HL-60 (cell line): ENCODE data around the gene MCTS1.

ENCODE experiments used
- GABPA ChIP-seq: IDR thresholded peaks from 2 replicates; pipeline ENCODE4 v1.6.1; 2012; ENCODE audit warnings: low read depth
- POLR2AphosphoS5 ChIP-seq: IDR thresholded peaks from 2 replicates; pipeline ENCODE4 v1.6.1; 2012; ENCODE audit warnings: low read depth
- SPI1 ChIP-seq: IDR thresholded peaks from 2 replicates; pipeline ENCODE4 v1.6.1; 2012; ENCODE audit warnings: low read depth, mild to moderate bottlenecking, borderline replicate concordance
- TF ChIP-seq, protein P1 (sequence below): IDR thresholded peaks from one replicate; pipeline ENCODE4 v1.5.1; 2011; ENCODE audit warnings: low read length, control low read depth, inconsistent platforms; ENCODE audit not compliant: insufficient read depth

DNA sequence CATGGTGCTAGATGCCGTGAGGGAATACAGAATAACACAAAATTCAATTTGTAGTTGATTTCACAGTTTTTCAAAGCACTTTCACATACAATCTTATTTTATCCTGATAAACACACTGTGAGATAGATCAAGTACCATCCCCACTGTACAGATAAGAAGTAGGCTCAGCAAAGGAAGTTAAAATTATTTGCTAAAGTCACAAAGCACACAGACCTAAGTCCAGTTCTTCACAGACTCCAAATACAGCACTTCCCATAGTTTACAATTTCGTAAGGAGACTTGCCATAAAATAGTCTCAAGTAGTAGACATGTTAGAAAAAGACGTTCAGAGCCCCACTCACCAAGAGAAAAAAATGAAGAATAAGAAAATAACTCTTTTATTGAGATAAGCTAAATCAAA lies 35.3 kb upstream of the MCTS1 start:
- TF ChIP-seq POLR2AphosphoS5: no peak
- TF ChIP-seq, protein P1, sequence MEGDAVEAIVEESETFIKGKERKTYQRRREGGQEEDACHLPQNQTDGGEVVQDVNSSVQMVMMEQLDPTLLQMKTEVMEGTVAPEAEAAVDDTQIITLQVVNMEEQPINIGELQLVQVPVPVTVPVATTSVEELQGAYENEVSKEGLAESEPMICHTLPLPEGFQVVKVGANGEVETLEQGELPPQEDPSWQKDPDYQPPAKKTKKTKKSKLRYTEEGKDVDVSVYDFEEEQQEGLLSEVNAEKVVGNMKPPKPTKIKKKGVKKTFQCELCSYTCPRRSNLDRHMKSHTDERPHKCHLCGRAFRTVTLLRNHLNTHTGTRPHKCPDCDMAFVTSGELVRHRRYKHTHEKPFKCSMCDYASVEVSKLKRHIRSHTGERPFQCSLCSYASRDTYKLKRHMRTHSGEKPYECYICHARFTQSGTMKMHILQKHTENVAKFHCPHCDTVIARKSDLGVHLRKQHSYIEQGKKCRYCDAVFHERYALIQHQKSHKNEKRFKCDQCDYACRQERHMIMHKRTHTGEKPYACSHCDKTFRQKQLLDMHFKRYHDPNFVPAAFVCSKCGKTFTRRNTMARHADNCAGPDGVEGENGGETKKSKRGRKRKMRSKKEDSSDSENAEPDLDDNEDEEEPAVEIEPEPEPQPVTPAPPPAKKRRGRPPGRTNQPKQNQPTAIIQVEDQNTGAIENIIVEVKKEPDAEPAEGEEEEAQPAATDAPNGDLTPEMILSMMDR: no peak
- no peak for TF ChIP-seq GABPA
- no peak for TF ChIP-seq SPI1
